IPS-NIHi7 (cell line): Measurements from ENCODE around the gene ANKRD18B.
"Not testable (repeated sequence)": the region's sequence is repeated elsewhere in the genome, so short reads cannot be mapped to it uniquely, and the experiment has no call there.

Experiments
- DNase-seq: peaks from one replicate; pipeline ENCODE4 v3.0.0; 2012; ENCODE audit warnings: mixed read lengths; ENCODE audit errors: extremely low spot score

ANKRD18B gene

DNA sequence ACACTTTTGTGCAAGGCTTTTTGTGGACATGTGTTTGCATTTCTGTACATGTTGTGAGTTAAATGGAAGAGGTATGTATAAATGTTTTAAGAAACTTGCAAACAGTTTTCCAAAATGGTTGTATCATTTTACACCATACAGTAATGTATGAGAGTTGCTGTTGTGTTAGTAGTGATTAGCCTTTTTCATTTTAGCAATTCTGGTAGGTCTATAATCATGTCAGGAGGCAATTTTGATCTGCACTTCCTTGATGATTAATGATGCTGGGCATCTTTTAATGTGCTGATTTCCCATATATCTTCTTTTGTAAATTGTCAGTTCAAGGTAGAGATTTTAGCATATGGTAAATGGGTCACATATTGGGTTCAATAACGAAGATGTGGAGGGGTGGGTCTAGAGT, 87.3 kb downstream of the ANKRD18B start:
- DNase-seq, result no peak

GRCh38 chr9:33612410-33612809, 88.4 kb downstream of the ANKRD18B start:
- not testable (repeated sequence) for DNase-seq

GRCh38 chr9:33614001-33614687, 90.1 kb downstream of the ANKRD18B start:
- DNase-seq, result no peak

DNA sequence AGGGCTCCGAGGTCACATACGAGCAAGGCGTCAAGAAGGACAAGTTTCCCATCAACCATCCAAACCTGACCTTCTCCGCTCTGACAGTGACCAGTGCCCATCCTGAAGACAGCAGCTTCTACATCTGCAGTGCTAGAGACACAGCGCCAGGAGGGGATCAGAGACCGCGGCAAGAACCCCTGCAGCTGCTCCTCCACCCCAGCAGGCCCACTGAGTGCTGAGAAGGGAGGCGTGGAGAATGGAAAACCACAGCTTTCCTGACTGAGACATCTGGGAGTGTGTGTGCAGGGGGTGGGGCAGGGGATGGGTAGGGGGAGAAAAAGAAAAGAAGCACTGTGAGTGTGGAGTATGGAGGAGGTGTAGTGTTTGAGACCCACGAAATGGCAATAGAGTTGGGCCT, 94.3 kb downstream of the ANKRD18B start:
- not testable (repeated sequence) for DNase-seq

DNA sequence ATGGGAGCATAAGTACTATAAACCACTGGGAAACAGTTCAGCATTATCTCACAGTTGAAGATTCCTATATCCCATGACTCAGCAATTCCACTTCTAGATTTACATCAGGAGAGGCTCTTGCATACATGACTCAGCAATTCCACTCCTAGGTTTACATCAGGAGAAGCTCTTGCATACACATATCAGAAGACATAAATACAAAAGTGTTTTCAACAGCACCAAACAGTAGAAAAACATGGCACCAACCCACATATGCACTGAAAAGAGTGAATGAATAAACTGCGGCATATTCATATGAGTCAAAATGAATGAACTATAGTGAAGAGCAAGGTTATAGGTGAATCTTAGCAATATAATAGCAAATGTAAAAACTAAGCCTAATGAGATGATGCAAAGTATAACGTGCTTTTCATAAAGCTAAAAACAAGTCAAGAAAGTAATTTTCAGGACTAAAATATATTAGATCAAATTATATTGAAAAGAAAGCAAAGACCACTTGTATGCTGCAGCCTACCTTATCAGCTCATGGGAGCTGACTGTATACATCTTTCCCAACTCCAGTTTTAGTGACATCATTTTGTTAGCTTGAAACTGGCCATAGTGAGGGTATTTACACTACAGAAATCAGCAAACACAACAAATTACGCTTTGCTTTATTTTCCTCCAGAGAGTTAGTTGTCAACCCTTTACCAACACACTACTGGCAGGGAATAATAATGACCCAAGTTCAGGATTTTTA, 95.8 kb downstream of the ANKRD18B start:
- DNase-seq, result no peak

- peak; percentile 12 for DNase-seq
Observed at GRCh38 chr9:33620738-33621439, 96.8 kb downstream of the ANKRD18B start.
